Activated CD8-positive, alpha-beta memory T cell treated with anti-CD3 and anti-CD28 coated beads, Interleukin-2, amount 10 ng/mL, durations not matched to agents 7 days and 5 days (primary cell): ENCODE data around the gene NCOA7. TPM values are rescaled to one million over a fixed set of nuclear protein-coding genes. Genes with fewer than 3 reads are reported as not detected.
A peak's percentile ranks its signal among the peaks of the same experiment; 100 is the strongest.
"Not testable (repeated sequence)": the region's sequence is repeated elsewhere in the genome, so short reads cannot be mapped to it uniquely, and the experiment has no call there.

ENCODE experiments used
- ATAC-seq: fragments of 150-1000 bp; cut with Tn5 transposase; one replicate; pipeline ENCODE4 v1.10.0; 2021; ENCODE audit warnings: moderate library complexity
- CTCF ChIA-PET: fragments of 350-600 bp; sonication (Branson Sonifier 250); formaldehyde crosslinking; loops from one replicate; lab custom pipeline; 2021; ENCODE audit warnings: antibody characterized with exemption; lab: Charles Lee
- DNase-seq: peaks from one replicate; pipeline ENCODE4 v3.0.0-alpha.2; 2020
- H3K27ac Mint-ChIP-seq: one replicate; pipeline ENCODE4 v1.8.0; 2021; ENCODE audit warnings: mild to moderate bottlenecking, mixed read lengths
- H3K27me3 Mint-ChIP-seq: one replicate; pipeline ENCODE4 v1.8.0; 2021; ENCODE audit warnings: mixed read lengths
- H3K36me3 Mint-ChIP-seq: one replicate; pipeline ENCODE4 v1.8.0; 2021; ENCODE audit warnings: mild to moderate bottlenecking, mixed read lengths
- H3K4me1 Mint-ChIP-seq: one replicate; pipeline ENCODE4 v1.8.0; 2021; ENCODE audit warnings: mixed read lengths
- H3K4me3 Mint-ChIP-seq: one replicate; pipeline ENCODE4 v1.8.0; 2021; ENCODE audit warnings: mild to moderate bottlenecking, moderate library complexity, mixed read lengths
- H3K9me3 Mint-ChIP-seq: one replicate; pipeline ENCODE4 v1.8.0; 2022; ENCODE audit warnings: low read depth, mixed read lengths
- total RNA-seq, 2 experiments: library from RNA; stranded (reverse); gene quantifications; one replicate each; pipeline ENCODE4 v1.2.3, GENCODE V29; 2021

Gene NCOA7
- total RNA-seq, 2 experiments from 2014 or later, result 45.3 to 46.9 TPM

DNA sequence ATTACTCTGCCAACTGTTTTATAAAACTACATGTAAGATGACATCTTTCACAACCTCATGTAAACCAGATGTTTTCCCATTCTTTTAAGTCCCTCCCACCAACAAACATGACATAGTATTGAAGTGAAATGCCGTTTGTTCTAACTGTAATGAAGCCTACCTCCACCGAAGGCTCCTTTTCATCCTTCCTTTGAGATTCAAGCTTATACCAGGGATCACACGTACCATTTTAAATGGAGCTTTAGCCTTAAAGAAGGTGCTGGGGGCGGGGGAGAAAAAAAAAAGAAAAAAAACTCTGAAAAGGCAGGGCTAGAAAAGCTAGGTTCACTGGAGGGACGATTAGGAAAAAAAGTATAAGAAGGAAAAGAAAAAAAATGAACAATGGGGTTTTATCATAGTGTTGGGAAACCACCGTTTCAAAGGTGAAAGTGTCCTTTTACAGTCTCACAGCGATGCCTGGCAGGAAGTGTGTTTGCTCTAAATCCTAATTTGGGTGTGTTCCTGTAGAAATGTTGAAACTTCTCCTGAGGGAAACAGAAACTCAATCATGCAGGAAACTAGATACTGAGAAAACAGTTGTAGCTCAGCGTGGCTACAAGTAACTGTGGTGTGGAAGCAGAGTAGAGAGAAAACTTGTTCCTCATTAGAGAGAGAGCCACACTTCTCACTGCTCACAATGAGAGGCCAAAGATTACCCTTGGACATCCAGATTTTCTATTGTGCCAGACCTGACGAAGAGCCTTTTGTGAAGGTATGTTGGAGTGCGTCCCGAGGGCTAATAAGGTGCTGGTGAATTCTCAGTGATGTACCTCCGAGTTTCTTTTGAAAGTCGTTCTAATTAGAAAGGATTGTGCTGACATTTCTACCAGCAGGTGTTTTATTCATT is 128.2 kb downstream of the NCOA7 start:
- H3K27me3 Mint-ChIP-seq, result no peaks in the 10 kb centered on the region
- ATAC-seq (peak; percentile 94), DNase-seq (peak; percentile 73)
- H3K9me3 Mint-ChIP-seq, result no peaks in the 10 kb centered on the region
- peaks cover 64% of the 10 kb centered on the region for H3K36me3 Mint-ChIP-seq
- CTCF ChIA-PET, result interaction anchor here (0.7 to 6.8 kb wide), 8 partner anchors 8 to 128 kb away, joined by 3 to 39 read pairs (median 6); partner anchors contain the start of genes HINT3 and NCOA7
- peaks cover 44% of the 10 kb centered on the region for H3K4me1 Mint-ChIP-seq
- H3K4me3 Mint-ChIP-seq, result peak overlapping the region; percentile 85
- H3K27ac Mint-ChIP-seq, result peak overlapping the region; percentile 91

DNA sequence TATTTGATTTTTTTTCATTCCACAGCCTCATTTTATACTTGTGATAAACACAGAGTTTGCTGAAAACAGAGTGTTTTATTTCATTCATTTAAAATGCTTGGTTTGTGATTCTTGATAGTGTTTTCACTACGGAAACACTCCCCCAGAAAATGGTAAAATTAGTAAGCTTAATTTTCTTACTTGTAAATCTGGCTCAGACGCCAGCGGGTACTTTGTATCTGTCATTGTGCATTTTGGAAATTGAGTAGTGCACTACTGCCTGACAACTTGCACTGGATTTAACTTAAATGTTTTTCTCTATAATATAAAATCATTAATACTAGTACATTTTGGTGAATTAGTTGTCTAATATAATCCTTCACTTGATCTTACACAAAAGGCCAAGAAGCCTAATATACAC is 128.9 kb downstream of the NCOA7 start:
- no peak for ATAC-seq
- peak overlapping the region; percentile 91 for H3K27ac Mint-ChIP-seq
- no peak for DNase-seq
- H3K4me3 Mint-ChIP-seq, result peak overlapping the region; percentile 85
- H3K36me3 Mint-ChIP-seq, result peaks cover 70% of the 10 kb centered on the region
- H3K27me3 Mint-ChIP-seq, result no peaks in the 10 kb centered on the region
- CTCF ChIA-PET, result interaction anchor here (0.7 to 6.8 kb wide), 7 partner anchors 9 to 129 kb away, joined by 3 to 39 read pairs (median 9); partner anchors contain the start of genes HINT3 and NCOA7
- peaks cover 50% of the 10 kb centered on the region for H3K4me1 Mint-ChIP-seq
- H3K9me3 Mint-ChIP-seq, result no peaks in the 10 kb centered on the region

DNA sequence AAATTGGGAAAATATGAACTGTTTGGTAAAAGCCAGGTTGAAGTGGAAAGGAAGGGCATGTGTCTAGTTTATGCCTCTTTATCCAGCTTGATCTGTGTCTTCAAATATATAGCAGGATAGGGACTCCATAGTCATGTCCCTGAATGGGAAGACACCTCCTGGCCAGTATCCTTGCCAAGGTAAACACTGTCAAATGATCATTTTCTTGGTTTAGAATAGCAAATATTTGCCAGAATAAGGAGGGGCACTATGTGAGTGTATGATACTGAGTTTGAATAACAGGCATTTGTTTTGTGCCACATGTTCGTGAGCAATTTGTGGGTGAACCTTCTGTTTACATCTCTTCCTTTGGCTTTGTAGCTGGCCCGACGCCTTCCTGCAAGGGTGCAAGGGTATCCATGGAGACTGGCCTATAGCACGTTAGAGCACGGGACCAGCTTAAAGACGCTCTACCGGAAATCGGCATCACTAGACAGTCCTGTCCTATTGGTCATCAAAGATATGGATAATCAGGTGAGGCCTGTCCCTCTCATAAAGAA is 131.6 kb downstream of the NCOA7 start:
- DNase-seq (no peak), ATAC-seq (no peak)
- Mint-ChIP-seq H3K27me3 (no peaks in the 10 kb centered on the region), H3K36me3 (peaks cover 65% of the 10 kb centered on the region), H3K9me3 (no peaks in the 10 kb centered on the region), H3K4me3 (no peak overlapping the region), H3K27ac (no peak overlapping the region), H3K4me1 (peaks cover 64% of the 10 kb centered on the region)
- CTCF ChIA-PET, result interaction anchor here (0.9 to 1.1 kb wide), 2 partner anchors 14 to 34 kb away, joined by 3 to 5 read pairs; partner anchors contain the start of gene HINT3

DNA sequence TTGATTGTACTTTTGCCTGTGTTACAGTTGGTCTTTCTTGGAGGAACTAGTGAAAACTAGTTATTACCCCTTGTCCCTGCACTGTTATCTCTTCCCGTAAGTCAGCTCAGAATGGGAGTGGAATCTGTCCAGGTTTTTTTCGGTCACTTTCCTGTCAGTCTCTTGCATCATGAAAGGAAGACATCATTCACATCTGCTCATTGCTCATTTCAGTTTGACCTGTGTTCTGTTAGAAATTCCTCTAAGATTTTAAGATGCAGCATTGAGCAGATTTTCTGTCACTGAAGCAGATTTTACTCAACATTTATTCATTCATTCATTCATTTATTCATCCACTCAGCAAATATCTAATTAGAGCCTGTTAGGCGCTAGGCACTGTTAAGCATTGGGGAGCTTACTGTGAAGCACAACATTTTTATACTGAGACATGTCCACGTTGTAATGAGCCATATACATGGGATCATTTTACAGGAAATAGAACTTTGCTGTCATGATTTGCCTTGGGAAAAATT is 132.7 kb downstream of the NCOA7 start:
- peaks cover 66% of the 10 kb centered on the region for H3K36me3 Mint-ChIP-seq

DNA sequence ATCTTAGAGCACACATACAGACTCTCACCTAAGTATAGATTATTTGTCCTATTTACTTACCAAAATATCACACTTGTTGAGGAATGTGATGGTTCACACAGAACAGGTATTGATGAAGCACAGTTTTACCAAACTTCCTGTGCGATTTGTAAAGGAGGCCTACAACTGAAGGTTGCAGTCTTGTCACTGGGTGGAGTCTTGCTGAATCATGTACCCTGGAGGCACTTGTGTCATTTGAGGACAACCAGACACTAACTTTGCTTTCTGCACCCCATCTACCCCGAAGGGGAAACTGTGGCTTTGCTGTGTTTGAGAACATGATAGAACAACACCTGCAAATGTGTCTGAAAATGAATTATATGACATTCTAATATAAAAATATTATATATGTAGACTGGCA is 133.4 kb downstream of the NCOA7 start:
- Mint-ChIP-seq H3K9me3 (no peaks in the 10 kb centered on the region), H3K27me3 (no peaks in the 10 kb centered on the region), H3K36me3 (peaks cover 66% of the 10 kb centered on the region), H3K4me1 (peaks cover 55% of the 10 kb centered on the region), H3K4me3 (no peak overlapping the region), H3K27ac (peak overlapping the region; percentile 70)
- DNase-seq, result peak; percentile 61
- CTCF ChIA-PET, result interaction anchor here (0.7 to 1.2 kb wide), 6 partner anchors 19 to 133 kb away, joined by 3 to 6 read pairs (median 4); partner anchors contain the start of genes HINT3 and NCOA7
- ATAC-seq, result peak; percentile 81

More for the DNA sequence above, 132.7 kb downstream of the NCOA7 start:
- no peak overlapping the region for H3K4me3 Mint-ChIP-seq
- DNase-seq (no peak), ATAC-seq (no peak)
- peak overlapping the region; percentile 70 for H3K27ac Mint-ChIP-seq
- H3K27me3 Mint-ChIP-seq, result no peaks in the 10 kb centered on the region
- no peaks in the 10 kb centered on the region for H3K9me3 Mint-ChIP-seq
- CTCF ChIA-PET, result interaction anchor here (0.9 to 1.0 kb wide), 2 partner anchors 29 to 33 kb away, joined by 3 to 5 read pairs; partner anchors contain the start of gene HINT3
- H3K4me1 Mint-ChIP-seq, result peaks cover 62% of the 10 kb centered on the region

DNA sequence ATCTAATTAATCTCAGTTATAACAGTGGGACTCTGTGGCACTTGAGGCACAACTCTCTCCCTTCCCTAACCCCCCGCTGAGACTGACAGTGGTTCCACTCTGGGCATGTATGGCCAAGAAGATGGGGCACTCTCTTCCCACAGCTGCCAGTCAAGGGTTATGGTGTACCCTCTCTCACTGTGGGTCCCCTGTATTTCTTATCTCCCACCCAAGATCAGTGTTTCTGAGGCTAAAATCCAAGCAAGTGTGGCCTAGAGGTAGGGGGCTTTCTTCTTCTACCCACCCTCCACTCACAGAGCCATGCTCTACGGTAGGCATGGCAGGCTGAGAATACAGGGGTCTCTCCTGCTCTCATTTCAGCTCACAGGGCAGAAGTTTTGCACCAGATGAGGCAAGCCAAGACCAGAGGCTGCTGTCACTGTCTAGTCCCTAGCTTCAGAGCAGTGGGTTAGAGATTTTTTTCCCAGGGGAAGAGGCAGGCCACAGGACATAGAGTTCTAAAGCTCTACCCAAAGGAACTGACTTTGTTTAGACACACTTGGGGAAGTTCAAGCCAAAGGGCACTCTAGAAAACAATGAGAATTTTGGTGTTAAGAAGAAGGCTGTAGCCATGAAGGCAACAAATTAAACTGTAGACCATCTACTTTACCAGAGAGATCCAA is 134.1 kb downstream of the NCOA7 start:
- Mint-ChIP-seq H3K27ac (peak overlapping the region; percentile 65), H3K4me1 (peaks cover 52% of the 10 kb centered on the region), H3K36me3 (peaks cover 63% of the 10 kb centered on the region), H3K4me3 (no peak overlapping the region), H3K9me3 (no peaks in the 10 kb centered on the region), H3K27me3 (no peaks in the 10 kb centered on the region)
- CTCF ChIA-PET, result interaction anchor here (0.7 to 1.2 kb wide), 5 partner anchors 14 to 134 kb away, joined by 3 to 6 read pairs (median 3); partner anchors contain the start of genes HINT3 and NCOA7
- DNase-seq (no peak), ATAC-seq (no peak)

DNA sequence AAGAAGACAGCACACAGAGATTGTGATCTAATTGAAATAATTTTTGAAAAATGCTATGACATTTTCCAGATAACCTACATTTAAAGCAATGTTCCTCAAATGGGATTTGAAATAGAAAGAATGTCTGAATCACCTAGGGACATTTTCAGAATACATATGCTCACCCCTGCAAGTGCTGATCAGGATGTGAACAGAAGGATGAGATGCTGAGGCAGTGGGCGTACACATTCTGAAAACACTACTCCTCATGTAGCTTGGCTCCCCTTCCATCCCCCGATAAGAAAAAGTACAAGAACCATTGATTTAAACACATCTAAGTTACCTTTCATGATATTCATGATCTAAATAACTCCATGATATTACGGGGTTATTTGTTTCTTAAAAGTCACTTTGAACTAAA is 136.0 kb downstream of the NCOA7 start:
- no peak for ATAC-seq
- no peak overlapping the region for H3K27ac Mint-ChIP-seq
- no peak overlapping the region for H3K4me3 Mint-ChIP-seq

DNA sequence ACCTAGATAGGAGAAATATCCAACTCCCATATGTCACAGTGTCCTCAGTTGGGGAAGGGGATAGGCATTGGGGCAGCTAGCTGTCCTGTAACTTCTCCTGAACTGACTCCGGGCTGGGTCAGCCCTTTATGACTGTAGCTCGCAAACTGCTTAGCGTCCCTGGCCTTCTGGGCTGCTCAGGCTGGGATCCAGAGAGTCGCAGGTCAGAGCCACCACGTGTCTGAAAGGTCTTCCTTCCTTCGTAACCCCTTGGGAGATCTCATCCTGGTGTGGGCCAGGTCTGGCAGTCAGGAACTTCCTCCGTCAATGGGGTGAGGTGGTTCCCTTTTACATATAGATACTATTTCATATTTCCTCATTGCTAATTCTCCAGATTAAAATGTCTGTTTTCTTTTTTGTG is 137.0 kb downstream of the NCOA7 start:
- CTCF ChIA-PET, result interaction anchor here (1.1 kb wide), 1 partner anchor 136 kb away, joined by 4 read pairs; no protein-coding TSS in a partner anchor
- peaks cover 49% of the 10 kb centered on the region for H3K4me1 Mint-ChIP-seq
- H3K27ac Mint-ChIP-seq, result no peak overlapping the region
- H3K9me3 Mint-ChIP-seq, result no peaks in the 10 kb centered on the region
- ATAC-seq, result no peak
- DNase-seq, result no peak
- H3K4me3 Mint-ChIP-seq, result no peak overlapping the region
- no peaks in the 10 kb centered on the region for H3K27me3 Mint-ChIP-seq
- peaks cover 68% of the 10 kb centered on the region for H3K36me3 Mint-ChIP-seq

More for the DNA sequence above, 136.0 kb downstream of the NCOA7 start:
- H3K4me1 Mint-ChIP-seq, result peaks cover 50% of the 10 kb centered on the region
- H3K36me3 Mint-ChIP-seq, result peaks cover 69% of the 10 kb centered on the region
- H3K9me3 Mint-ChIP-seq, result no peaks in the 10 kb centered on the region
- no peak for DNase-seq
- no peaks in the 10 kb centered on the region for H3K27me3 Mint-ChIP-seq
- CTCF ChIA-PET, result interaction anchor here (1.2 to 1.3 kb wide), 2 partner anchors 10 to 29 kb away, joined by 3 read pairs; no protein-coding TSS in a partner anchor

DNA sequence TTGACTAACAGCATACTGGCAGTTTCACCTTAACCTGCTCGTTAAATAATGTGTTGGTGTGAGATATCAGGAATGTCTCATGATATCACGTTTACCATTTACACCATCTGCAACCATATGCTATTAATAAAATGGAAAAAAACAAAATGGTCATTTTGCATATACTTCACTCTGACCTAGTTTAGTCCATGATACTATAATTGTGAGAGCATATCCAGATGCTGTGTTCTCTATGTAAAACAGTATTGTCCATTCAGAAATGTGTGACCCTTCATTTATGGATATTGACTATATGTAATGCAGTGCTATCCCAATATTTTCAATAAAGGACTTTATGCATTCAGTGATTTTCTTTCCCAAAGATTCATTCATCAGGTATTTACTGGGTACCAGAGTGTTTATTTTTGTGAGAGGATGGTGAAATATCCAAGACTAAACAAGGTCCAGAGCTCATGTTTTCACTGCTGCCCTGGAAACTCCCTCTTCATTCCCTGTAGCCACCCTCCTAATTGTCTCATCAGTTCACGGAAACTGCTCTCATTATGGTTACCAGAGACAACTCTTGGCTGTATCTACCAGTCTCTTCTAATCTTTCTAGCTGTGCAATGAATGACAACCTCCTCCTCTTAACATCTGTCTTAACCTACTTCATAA is 140.1 kb downstream of the NCOA7 start:
- CTCF ChIA-PET, result no interaction called here
- H3K4me3 Mint-ChIP-seq, result no peak overlapping the region
- no peak for ATAC-seq
- H3K9me3 Mint-ChIP-seq, result no peaks in the 10 kb centered on the region
- H3K27ac Mint-ChIP-seq, result no peak overlapping the region
- H3K36me3 Mint-ChIP-seq, result peaks cover 46% of the 10 kb centered on the region
- H3K4me1 Mint-ChIP-seq, result peaks cover 24% of the 10 kb centered on the region
- no peaks in the 10 kb centered on the region for H3K27me3 Mint-ChIP-seq
- DNase-seq, result no peak

DNA sequence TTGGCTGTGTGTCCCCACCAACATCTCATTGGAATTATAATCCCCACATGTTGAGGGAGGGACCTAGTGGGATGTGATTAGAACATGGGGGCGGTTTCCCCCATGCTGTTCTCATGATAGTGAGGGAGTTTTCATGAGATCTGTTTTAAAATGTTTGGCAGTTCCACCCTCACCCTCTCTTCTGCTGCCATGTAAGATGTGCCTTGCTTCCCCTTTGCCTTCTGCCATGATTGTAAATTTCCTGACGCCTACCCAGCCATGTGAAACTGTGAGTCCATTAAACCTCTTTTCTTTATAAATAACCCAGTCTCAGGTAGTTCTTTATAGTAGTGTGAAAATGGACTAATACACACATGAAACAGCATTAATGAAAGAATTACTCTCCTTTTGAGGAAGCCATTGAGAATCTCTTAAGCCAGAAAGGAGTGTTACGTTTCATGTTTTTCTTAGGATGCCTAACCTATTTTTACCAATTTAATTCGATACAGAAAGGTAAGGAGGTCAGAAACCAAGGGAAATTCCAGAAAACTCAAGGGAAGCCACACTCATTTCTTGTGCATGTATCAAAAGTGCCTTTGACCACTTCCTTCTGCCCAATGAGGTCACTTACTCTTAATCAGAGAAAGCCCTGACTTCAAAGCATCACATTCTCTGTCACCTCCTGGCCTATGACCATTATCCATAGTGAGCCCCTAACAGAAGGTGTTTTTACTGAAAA is 141.1 kb downstream of the NCOA7 start:
- H3K4me1 Mint-ChIP-seq, result peaks cover 17% of the 10 kb centered on the region
- peak; percentile 62 for ATAC-seq
- no peak overlapping the region for H3K4me3 Mint-ChIP-seq
- DNase-seq, result no peak
- peak overlapping the region; percentile 18 for H3K27ac Mint-ChIP-seq
- CTCF ChIA-PET, result interaction anchor here (0.8 to 1.4 kb wide), 6 partner anchors 12 to 142 kb away, joined by 3 to 7 read pairs (median 4); partner anchors contain the start of gene HINT3
- no peaks in the 10 kb centered on the region for H3K27me3 Mint-ChIP-seq
- H3K36me3 Mint-ChIP-seq, result peaks cover 43% of the 10 kb centered on the region
- no peaks in the 10 kb centered on the region for H3K9me3 Mint-ChIP-seq

DNA sequence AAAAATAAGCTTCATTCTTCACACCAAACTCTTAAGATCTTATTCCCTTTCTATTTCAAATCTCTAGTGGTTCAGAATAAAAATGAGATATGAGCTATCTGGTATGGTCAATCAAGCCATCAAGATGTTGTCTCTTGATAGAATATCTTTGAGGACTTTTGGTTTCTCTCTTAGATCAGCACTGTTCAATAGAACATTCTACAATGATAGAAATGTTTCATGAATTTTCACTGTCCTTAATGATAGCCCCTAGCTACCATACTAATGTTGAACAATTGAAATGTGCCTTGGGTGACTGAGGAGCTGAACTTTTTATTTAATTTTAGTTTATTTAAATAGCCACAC is 141.7 kb downstream of the NCOA7 start:
- Mint-ChIP-seq H3K36me3 (peaks cover 40% of the 10 kb centered on the region), H3K9me3 (no peaks in the 10 kb centered on the region), H3K4me3 (no peak overlapping the region), H3K4me1 (peaks cover 17% of the 10 kb centered on the region), H3K27ac (no peak overlapping the region), H3K27me3 (no peaks in the 10 kb centered on the region)
- CTCF ChIA-PET, result interaction anchor here (0.8 to 1.4 kb wide), 6 partner anchors 12 to 143 kb away, joined by 3 to 7 read pairs (median 4); partner anchors contain the start of gene HINT3
- ATAC-seq (peak; percentile 25), DNase-seq (no peak)

DNA sequence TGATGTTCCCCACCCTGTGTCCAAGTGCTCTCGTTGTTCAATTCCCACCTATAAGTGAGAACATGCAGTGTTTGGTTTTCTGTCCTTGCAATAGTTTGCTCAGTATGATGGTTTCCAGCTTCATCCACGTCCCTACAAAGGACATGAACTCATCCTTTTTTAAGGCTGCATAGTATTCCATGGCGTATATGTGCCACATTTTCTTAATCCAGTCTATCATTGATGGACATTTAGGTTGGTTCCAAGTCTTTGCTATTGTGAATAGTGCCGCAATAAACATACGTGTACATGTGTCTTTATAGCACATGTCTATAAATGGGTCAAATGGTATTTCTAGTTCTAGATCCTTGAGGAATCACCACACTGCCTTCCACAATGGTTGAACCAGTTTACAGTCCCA is 144.8 kb downstream of the NCOA7 start:
- H3K27ac Mint-ChIP-seq, H3K9me3 Mint-ChIP-seq, ATAC-seq, H3K4me3 Mint-ChIP-seq, H3K27me3 Mint-ChIP-seq, DNase-seq: not testable (repeated sequence)
- Mint-ChIP-seq H3K4me1 (peaks cover 31% of the 10 kb centered on the region), H3K36me3 (peaks cover 23% of the 10 kb centered on the region)
- CTCF ChIA-PET, result interaction anchor here (1.3 to 1.8 kb wide), 2 partner anchors 20 to 22 kb away, joined by 3 to 6 read pairs; partner anchors contain the start of gene HINT3
